ENCODE results near the gene ZNF19. TPM values are rescaled to one million over a fixed set of nuclear protein-coding genes. Genes with fewer than 3 reads are reported as not detected.
A peak's percentile ranks its signal among the peaks of the same experiment; 100 is the strongest.

ZNF19 gene
- total RNA-seq (10 to 100 TPM; 28.4 to 44.6 TPM), polyA plus RNA-seq (ENCODE audit: insufficient read depth, low read depth, low replicate concordance) (31.8 TPM)
- long read RNA-seq, donor 1, partial matches to known transcripts, result 0 of 1 reads
- long read RNA-seq, donor 1, other reads (novel, unspliced or antisense), result 0 of 1 reads
- long read RNA-seq, donor 2, result 0 reads

GRCh38 chr16:71489122-71489521 lies at the start of gene ZNF19:
TSS of gene ZNF19 (minus strand) at chr16:71489324. CDS start at chr16:71482114, 7,210 bp downstream.
- Histone ChIP-seq H3K4me1 (no peaks in the 10 kb centered on the region), H3K4me3 (peak within 1 kb of the TSS; percentile 36 to 55), H3K9me3 (no peaks in the 10 kb centered on the region), H3K36me3 (ENCODE audit: low read depth, missing control alignments) (no peaks in the 10 kb centered on the region), H3K27ac (peak within 1 kb of the TSS; percentile 37 to 44), H3K27me3 (no peaks in the 10 kb centered on the region)
- 65 to 66% methylated on average over 22 of the region's 22 CpGs for WGBS, 2 donors
- intact Hi-C loops (cut with DNase I; ENCODE audit: low total_unique reads), result no loop called here
- peak; percentile 58 for DNase-seq
- TF ChIP-seq POLR2A (IDR thresholded peaks at IDR 0.05) (no peak), CTCF (IDR thresholded peaks at IDR 0.05) (no peak)

DNA sequence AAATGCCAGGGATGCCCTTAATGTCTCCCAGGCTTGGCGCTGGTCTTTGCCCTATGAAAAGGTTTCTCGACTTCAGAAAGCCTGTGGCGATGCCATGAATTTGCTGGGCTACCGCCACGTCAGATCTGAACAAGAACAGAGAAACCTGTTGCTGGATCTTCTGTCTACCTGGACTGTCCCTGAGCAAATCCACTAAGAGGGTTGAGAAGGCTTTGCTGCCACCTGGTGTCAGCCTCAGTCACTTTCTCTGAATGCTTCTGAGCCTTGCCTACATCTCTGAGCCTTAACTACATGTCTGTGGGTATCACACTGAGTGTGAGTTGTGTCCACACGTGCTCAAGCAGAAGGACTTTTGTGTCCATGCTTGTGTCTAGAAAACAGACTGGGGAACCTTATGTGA lies 48.5 kb upstream of the ZNF19 start:
- Histone ChIP-seq H3K27me3 (no peaks in the 10 kb centered on the region), H3K27ac (no peak overlapping the region), H3K9me3 (no peaks in the 10 kb centered on the region), H3K4me1 (no peaks in the 10 kb centered on the region), H3K36me3 (ENCODE audit: low read depth, missing control alignments) (no peaks in the 10 kb centered on the region), H3K4me3 (no peak overlapping the region)
- 77 to 78% methylated on average over 6 of the region's 6 CpGs for WGBS, 2 donors
- intact Hi-C loops (cut with DNase I; ENCODE audit: low total_unique reads), result no loop called here
- TF ChIP-seq POLR2A (IDR thresholded peaks at IDR 0.05) (no peak), CTCF (IDR thresholded peaks at IDR 0.05) (peak in 2 of 3 experiments; percentile 12 to 24)
- DNase-seq, result peak; percentile 58

DNA sequence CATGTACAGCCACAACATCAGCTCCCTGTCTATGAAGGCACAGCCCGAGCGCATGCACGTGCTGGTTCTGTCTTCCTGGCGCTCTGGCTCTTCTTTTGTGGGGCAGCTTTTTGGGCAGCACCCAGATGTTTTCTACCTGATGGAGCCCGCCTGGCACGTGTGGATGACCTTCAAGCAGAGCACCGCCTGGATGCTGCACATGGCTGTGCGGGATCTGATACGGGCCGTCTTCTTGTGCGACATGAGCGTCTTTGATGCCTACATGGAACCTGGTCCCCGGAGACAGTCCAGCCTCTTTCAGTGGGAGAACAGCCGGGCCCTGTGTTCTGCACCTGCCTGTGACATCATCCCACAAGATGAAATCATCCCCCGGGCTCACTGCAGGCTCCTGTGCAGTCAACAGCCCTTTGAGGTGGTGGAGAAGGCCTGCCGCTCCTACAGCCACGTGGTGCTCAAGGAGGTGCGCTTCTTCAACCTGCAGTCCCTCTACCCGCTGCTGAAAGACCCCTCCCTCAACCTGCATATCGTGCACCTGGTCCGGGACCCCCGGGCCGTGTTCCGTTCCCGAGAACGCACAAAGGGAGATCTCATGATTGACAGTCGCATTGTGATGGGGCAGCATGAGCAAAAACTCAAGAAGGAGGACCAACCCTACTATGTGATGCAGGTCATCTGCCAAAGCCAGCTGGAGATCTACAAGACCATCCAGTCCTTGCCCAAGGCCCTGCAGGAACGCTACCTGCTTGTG lies 47.8 kb upstream of the ZNF19 start:
- no peak for TF ChIP-seq CTCF (IDR thresholded peaks at IDR 0.05)
- Histone ChIP-seq H3K36me3 (ENCODE audit: low read depth, missing control alignments) (no peaks in the 10 kb centered on the region), H3K4me1 (no peaks in the 10 kb centered on the region), H3K9me3 (no peaks in the 10 kb centered on the region), H3K4me3 (no peak overlapping the region), H3K27ac (no peak overlapping the region), H3K27me3 (no peaks in the 10 kb centered on the region)
- WGBS, 2 donors, result 94 to 96% methylated on average over 27 to 28 of the region's 28 CpGs
- intact Hi-C loops (cut with DNase I; ENCODE audit: low total_unique reads), result no loop called here
- no peak for DNase-seq

- WGBS, 2 donors, result 72 to 79% methylated on average over 3 of the region's 3 CpGs
- intact Hi-C loops (cut with DNase I; ENCODE audit: low total_unique reads), result no loop called here
Measured at GRCh38 chr16:71532366-71532765, 43.2 kb upstream of the ZNF19 start.

More at GRCh38 chr16:71532366-71532765, 43.2 kb upstream of the ZNF19 start:
- DNase-seq, result no peak
- H3K27me3 ChIP-seq, result no peaks in the 10 kb centered on the region
- H3K4me3 ChIP-seq, result no peak overlapping the region
- H3K27ac ChIP-seq, result no peak overlapping the region
- H3K4me1 ChIP-seq, result no peaks in the 10 kb centered on the region
- no peaks in the 10 kb centered on the region for H3K9me3 ChIP-seq
- TF ChIP-seq POLR2A (IDR thresholded peaks at IDR 0.05) (no peak), CTCF (IDR thresholded peaks at IDR 0.05) (no peak)
- H3K36me3 ChIP-seq (ENCODE audit: low read depth, missing control alignments), result no peaks in the 10 kb centered on the region

Data from testis (tissue), 5 donors.